Brain pericyte (primary cell): ENCODE results near the gene APBA2.

Source experiments
- DNase-seq: peaks from one replicate; pipeline ENCODE4 v3.0.0-alpha.2; 2012; ENCODE audit warnings: low read depth, low spot score

Gene APBA2

GRCh38 chr15:28935316-28935715 is 49.5 kb downstream of the APBA2 start:
- DNase-seq = no peak

DNA sequence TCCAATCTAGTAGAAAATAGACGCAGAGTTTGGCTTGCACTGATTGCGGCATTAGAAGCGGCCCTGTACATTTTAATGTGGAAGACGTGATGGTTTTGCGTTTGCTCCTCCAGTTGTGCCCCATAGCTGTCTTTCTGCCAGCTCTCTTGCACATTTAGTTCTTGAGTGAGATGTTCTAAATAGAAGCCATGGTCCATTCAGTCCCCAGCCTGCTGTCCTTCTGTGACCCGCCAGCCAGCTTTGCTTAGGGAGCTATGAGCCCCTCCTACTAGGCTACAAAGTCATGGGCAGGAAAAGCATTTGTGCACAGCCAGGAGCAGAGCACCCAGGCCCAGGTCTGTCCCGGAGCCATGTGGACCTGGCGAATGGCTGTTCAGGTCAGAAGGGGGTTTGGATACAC is 50.3 kb downstream of the APBA2 start:
- no peak for DNase-seq

DNA sequence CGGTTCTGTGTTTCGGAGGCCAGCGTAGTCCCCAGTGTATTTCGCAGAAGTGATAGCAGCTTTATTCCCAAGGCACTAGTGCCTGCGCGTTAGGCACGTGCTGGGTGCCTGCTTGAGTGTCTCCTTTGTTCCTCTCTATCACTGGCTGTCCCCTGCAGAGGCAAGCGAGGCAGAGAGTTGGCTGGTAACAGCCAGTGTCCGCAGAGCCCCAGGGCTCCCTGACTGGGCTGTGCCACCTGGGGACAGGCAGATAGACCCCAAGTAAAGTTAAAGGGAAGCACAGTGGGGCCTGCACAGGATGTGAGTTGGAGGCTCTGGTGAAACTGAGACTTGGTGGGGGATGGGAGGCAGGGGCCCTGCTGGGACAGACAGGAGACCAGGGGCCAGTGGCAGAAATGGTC is 50.7 kb downstream of the APBA2 start:
- no peak for DNase-seq

- DNase-seq = no peak
Measured at GRCh38 chr15:28937271-28937670, 51.5 kb downstream of the APBA2 start.

DNA sequence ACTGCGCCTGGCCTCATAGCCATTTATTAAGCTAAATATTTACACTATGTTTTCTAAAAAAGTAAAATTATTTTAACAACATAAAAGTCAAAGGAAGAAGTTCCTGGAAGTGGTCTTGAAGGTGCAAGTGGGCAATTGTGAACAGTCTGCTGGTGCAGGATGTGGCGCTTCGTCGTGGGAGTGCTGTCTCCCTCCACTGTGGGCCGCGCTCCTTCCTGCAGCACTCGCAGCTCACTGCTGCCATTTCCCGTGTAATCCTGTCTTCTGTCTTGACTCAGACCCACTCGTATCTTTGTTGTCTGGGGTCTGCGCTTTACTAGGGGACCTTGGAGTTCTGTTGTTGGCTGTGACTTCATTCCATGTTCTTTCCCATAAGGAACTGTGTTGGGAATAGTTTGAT is 56.3 kb downstream of the APBA2 start:
- no peak for DNase-seq

DNA sequence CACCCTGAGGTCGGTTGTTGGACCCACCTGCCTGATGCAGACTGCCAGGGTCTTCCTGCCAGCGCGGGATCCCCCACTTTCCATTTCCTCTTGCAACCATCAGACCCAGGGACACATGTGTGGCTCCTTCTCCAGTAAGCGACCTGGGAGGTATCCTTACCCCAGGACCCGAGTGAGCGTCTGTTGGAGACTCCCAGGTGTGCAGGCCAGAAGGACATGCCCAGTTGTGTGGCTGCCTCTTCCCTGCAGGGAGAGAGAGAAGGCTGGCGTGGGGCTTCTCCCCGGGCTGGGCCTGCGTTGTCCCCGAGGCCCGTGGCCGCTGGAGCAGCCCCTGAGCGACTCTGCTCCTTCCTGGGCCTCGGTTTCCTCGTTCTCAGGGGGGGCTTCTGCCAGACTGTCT is 56.8 kb downstream of the APBA2 start:
- no peak for DNase-seq

GRCh38 chr15:28943146-28943545 is 57.4 kb downstream of the APBA2 start:
- DNase-seq = no peak

- no peak for DNase-seq
Measured at GRCh38 chr15:28943611-28944230, 57.9 kb downstream of the APBA2 start.

DNA sequence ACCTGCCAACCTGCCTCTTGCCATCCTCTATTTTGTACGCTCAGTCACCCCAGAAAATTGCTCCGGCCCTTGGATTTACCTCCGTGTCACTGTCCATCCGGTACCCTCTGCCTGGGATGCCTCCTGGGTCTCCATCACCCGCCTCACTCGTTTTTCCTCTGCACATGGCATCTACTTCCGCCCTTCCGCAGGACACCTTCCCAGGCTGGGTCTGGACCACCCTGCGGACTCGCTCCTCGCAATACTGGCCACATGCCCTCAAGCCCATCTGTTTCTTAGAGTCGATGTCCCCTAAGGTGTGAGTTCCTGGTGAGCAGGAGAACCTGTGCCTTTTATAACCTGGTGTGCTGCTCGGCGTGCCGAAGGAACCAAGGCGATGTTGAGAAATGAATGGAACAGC is 58.5 kb downstream of the APBA2 start:
- DNase-seq = no peak

- no peak for DNase-seq
Measured at GRCh38 chr15:28944696-28945300, 59.0 kb downstream of the APBA2 start.

DNA sequence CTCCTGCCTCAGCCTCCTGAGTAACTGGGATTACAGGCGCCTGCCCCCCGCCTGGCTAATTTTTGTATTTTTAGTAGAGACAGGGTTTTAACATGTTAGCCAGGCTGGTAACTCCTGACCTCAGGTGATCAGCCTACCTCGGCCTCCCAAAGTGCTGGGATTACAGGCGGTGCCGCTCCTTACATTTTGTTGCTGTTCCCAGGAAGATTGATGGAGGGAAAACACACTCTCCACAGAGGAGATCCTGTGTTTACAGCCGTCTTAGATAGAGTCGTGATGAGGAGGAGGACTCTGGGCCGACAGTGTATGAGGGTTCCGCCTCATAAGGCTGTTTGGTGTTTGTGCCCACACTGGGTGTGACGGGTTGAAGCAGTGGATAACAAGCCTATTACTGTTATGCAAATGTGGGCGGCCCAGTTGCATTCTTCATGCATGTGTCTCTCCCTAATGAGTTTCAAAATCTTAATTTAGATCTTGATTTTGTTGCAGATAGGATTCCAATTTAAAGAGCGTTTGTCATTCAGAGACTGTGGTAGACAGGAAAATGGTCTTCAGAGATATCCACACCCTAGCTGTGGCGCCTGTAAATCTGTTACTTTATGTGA is 60.0 kb downstream of the APBA2 start:
- no peak for DNase-seq

GRCh38 chr15:28946803-28947202 is 61.0 kb downstream of the APBA2 start:
- DNase-seq = no peak

- no peak for DNase-seq
Measured at GRCh38 chr15:28947221-28947674, 61.5 kb downstream of the APBA2 start.

GRCh38 chr15:28948036-28948435 is 62.3 kb downstream of the APBA2 start:
- DNase-seq = no peak

- DNase-seq = no peak
Measured at GRCh38 chr15:28950916-28951315, 65.1 kb downstream of the APBA2 start.

- DNase-seq = no peak
Measured at GRCh38 chr15:28952666-28953491, 67.1 kb downstream of the APBA2 start.

- DNase-seq = no peak
Measured at GRCh38 chr15:28953573-28954195, 67.9 kb downstream of the APBA2 start.

GRCh38 chr15:28954466-28955159 is 68.8 kb downstream of the APBA2 start:
- DNase-seq = no peak

GRCh38 chr15:28955160-28955992 is 69.6 kb downstream of the APBA2 start:
- DNase-seq = no peak

- DNase-seq = no peak
Measured at GRCh38 chr15:28955993-28956421, 70.2 kb downstream of the APBA2 start.
